Measurements from ENCODE around the gene CHCHD3.

CHCHD3 gene

GRCh38 chr7:132869166-132869861 lies 212.6 kb downstream of the CHCHD3 start:
- no peak for DNase-seq (ENCODE audit: extremely low read depth, low read depth)
- no peak for TF ChIP-seq CTCF (IDR thresholded peaks at IDR 0.05; ENCODE audit: low read depth, low read length, missing control alignments)

GRCh38 chr7:132866551-132866950 lies 215.3 kb downstream of the CHCHD3 start:
- no peak overlapping the region for H3K4me3 ChIP-seq (replicated peaks; ENCODE audit: low read depth, low read length)
- no peak for TF ChIP-seq CTCF (IDR thresholded peaks at IDR 0.05; ENCODE audit: low read depth, low read length, missing control alignments)
- no peak for DNase-seq (ENCODE audit: extremely low read depth, low read depth)

More at GRCh38 chr7:132869166-132869861, 212.6 kb downstream of the CHCHD3 start:
- no peak overlapping the region for H3K4me3 ChIP-seq (replicated peaks; ENCODE audit: low read depth, low read length)

- TF ChIP-seq CTCF (IDR thresholded peaks at IDR 0.05; ENCODE audit: low read depth, low read length, missing control alignments): no peak
- DNase-seq (ENCODE audit: extremely low read depth, low read depth): no peak
- H3K4me3 ChIP-seq (replicated peaks; ENCODE audit: low read depth, low read length): no peak overlapping the region
These were observed 215.8 kb downstream of the CHCHD3 start for GRCh38 chr7:132866144-132866531.

- TF ChIP-seq CTCF (IDR thresholded peaks at IDR 0.05; ENCODE audit: low read depth, low read length, missing control alignments): no peak
- peak; percentile 94 for DNase-seq (ENCODE audit: extremely low read depth, low read depth)
- H3K4me3 ChIP-seq (replicated peaks; ENCODE audit: low read depth, low read length): no peak overlapping the region
These were observed 216.3 kb downstream of the CHCHD3 start for GRCh38 chr7:132865366-132866143.

- no peak for DNase-seq (ENCODE audit: extremely low read depth, low read depth)
- H3K4me3 ChIP-seq (replicated peaks; ENCODE audit: low read depth, low read length): no peak overlapping the region
- TF ChIP-seq CTCF (IDR thresholded peaks at IDR 0.05; ENCODE audit: low read depth, low read length, missing control alignments): no peak
These were observed 219.8 kb downstream of the CHCHD3 start for GRCh38 chr7:132861940-132862554.

GRCh38 chr7:132861424-132861823 lies 220.5 kb downstream of the CHCHD3 start:
- no peak overlapping the region for H3K4me3 ChIP-seq (replicated peaks; ENCODE audit: low read depth, low read length)
- no peak for DNase-seq (ENCODE audit: extremely low read depth, low read depth)
- no peak for TF ChIP-seq CTCF (IDR thresholded peaks at IDR 0.05; ENCODE audit: low read depth, low read length, missing control alignments)
